CD4-positive, alpha-beta T cell (primary cell): ENCODE results near the gene VSTM5. TPM values are rescaled to one million over a fixed set of nuclear protein-coding genes. Genes with fewer than 3 reads are reported as not detected.

Experiments used
- ATAC-seq: fragments of 200-7000 bp; cut with Tn5 transposase; one replicate; pipeline ENCODE4 v1.10.0; 2022; ENCODE audit warnings: mild to moderate bottlenecking; ENCODE audit not compliant: poor library complexity
- CTCF ChIA-PET: fragments of 350-600 bp; sonication (Branson Sonifier 250); formaldehyde crosslinking; loops from one replicate; lab custom pipeline; 2021; ENCODE audit warnings: antibody characterized with exemption, inconsistent platforms; lab: Charles Lee
- POLR2A ChIA-PET: fragments of 350-600 bp; sonication (Branson Sonifier 250); formaldehyde crosslinking; loops from one replicate; lab custom pipeline; 2021; ENCODE audit warnings: antibody characterized with exemption, inconsistent platforms; lab: Charles Lee
- DNase-seq, 14 experiments: peaks; one replicate each; pipeline ENCODE4 v3.0.0-alpha.2; 2013 to 2020; ENCODE audit warnings: mixed read lengths in 2 of 14
- H3K27ac ChIP-seq, 2 donors: one replicate each; pipeline versions ENCODE4 v1.5.1 to v1.7.0; 2013; ENCODE audit warnings: low read length in 2 of 2, low read depth in 1 of 2, mild to moderate bottlenecking in 1 of 2
- H3K27me3 ChIP-seq, 2 experiments: 1 replicate in 1 of 2; 2 replicates in 1 of 2; pipeline versions ENCODE4 v1.6.1 to v1.7.0; 2013; ENCODE audit warnings: low read length in 2 of 2, control low read depth in 1 of 2, mild to moderate bottlenecking in 1 of 2, moderate library complexity in 1 of 2; ENCODE audit not compliant: insufficient read depth in 2 of 2, control insufficient read depth in 1 of 2
- H3K36me3 ChIP-seq: one replicate; pipeline ENCODE4 v1.6.1; 2013; ENCODE audit warnings: low read length, control low read depth; ENCODE audit not compliant: insufficient read depth
- H3K4me1 ChIP-seq: one replicate; pipeline ENCODE4 v1.6.1; 2013; ENCODE audit warnings: low read length, control low read depth; ENCODE audit not compliant: insufficient read depth
- H3K4me3 ChIP-seq: one replicate; pipeline ENCODE4 v1.5.1; 2013; ENCODE audit warnings: mild to moderate bottlenecking, low read length, moderate library complexity
- H3K9me3 ChIP-seq, 2 experiments: 1 replicate in 1 of 2; 2 replicates in 1 of 2; pipeline versions ENCODE4 v1.6.1 to v1.7.0; 2013; ENCODE audit warnings: low read length in 2 of 2, mild to moderate bottlenecking in 2 of 2, control low read depth in 1 of 2, moderate library complexity in 1 of 2; ENCODE audit not compliant: control insufficient read depth in 1 of 2, insufficient read depth in 1 of 2
- H3K27ac Mint-ChIP-seq: one replicate; pipeline ENCODE4 v1.8.0; 2020; ENCODE audit warnings: mixed read lengths
- H3K27me3 Mint-ChIP-seq: one replicate; pipeline ENCODE4 v1.8.0; 2021; ENCODE audit warnings: mixed read lengths
- H3K36me3 Mint-ChIP-seq: one replicate; pipeline ENCODE4 v1.8.0; 2021; ENCODE audit warnings: low read depth, mixed read lengths
- H3K4me1 Mint-ChIP-seq: one replicate; pipeline ENCODE4 v1.8.0; 2021; ENCODE audit warnings: low read depth, mixed read lengths
- H3K4me3 Mint-ChIP-seq: one replicate; pipeline ENCODE4 v1.8.0; 2020; ENCODE audit warnings: mild to moderate bottlenecking, mixed read lengths
- H3K9me3 Mint-ChIP-seq: one replicate; pipeline ENCODE4 v1.8.0; 2020; ENCODE audit warnings: mixed read lengths
- CTCF ChIP-seq: fragments of 200-600 bp; IDR thresholded peaks from one replicate; pipeline ENCODE4 v1.8.0; 2022; ENCODE audit warnings: antibody characterized with exemption, mild to moderate bottlenecking
- intact Hi-C, 2 experiments: fragments of 100-400 bp; cut with DNase I in 1 of 2; cut with micrococcal nuclease in 1 of 2; formaldehyde crosslinking; loops; one replicate each; pipeline versions ENCODE4 v1.15.1 to v1.9.0; 2023 to 2025; cut with DNase I, micrococcal nuclease
- total RNA-seq, 174 experiments: library from RNA in 2 of 174; stranded (reverse) in 2 of 174; gene quantifications; one replicate each; pipeline ENCODE4 v1.2.3 and lab custom pipeline; 2021 to 2026

Gene VSTM5
- total RNA-seq, 2 experiments from 2014 or later = not detected

GRCh38 chr11:93858121-93858775, 7.8 kb upstream of the VSTM5 start:
- TF ChIP-seq CTCF = no peak
- H3K4me1 Mint-ChIP-seq = no peaks in the 10 kb centered on the region
- Histone ChIP-seq H3K36me3 (no peaks in the 10 kb centered on the region), H3K27me3 (no peaks in the 10 kb centered on the region), H3K27ac (no peak overlapping the region), H3K9me3 (no peaks in the 10 kb centered on the region), H3K4me3 (no peak overlapping the region), H3K4me1 (no peaks in the 10 kb centered on the region)
- H3K4me3 Mint-ChIP-seq = no peak overlapping the region
- no peaks in the 10 kb centered on the region for H3K27me3 Mint-ChIP-seq
- no peaks in the 10 kb centered on the region for H3K36me3 Mint-ChIP-seq
- ATAC-seq = no peak
- ChIA-PET CTCF (no interaction called here), POLR2A (no interaction called here)
- no peak overlapping the region for H3K27ac Mint-ChIP-seq
- H3K9me3 Mint-ChIP-seq = no peaks in the 10 kb centered on the region
- intact Hi-C loops = no loop called here
- no peak for DNase-seq

- H3K27me3 Mint-ChIP-seq = peaks cover 5% of the 10 kb centered on the region
- no peak for TF ChIP-seq CTCF
- no peaks in the 10 kb centered on the region for H3K36me3 Mint-ChIP-seq
- no peak overlapping the region for H3K4me3 Mint-ChIP-seq
- H3K4me1 Mint-ChIP-seq = no peaks in the 10 kb centered on the region
- Histone ChIP-seq H3K4me3 (no peak overlapping the region), H3K27me3 (no peaks in the 10 kb centered on the region), H3K9me3 (no peaks in the 10 kb centered on the region), H3K4me1 (no peaks in the 10 kb centered on the region), H3K27ac (no peak overlapping the region), H3K36me3 (no peaks in the 10 kb centered on the region)
- POLR2A ChIA-PET = no interaction called here
- intact Hi-C loops = no loop called here
- DNase-seq = no peak
- ATAC-seq = no peak
- no peak overlapping the region for H3K27ac Mint-ChIP-seq
- H3K9me3 Mint-ChIP-seq = no peaks in the 10 kb centered on the region
- CTCF ChIA-PET = no interaction called here
Observed at GRCh38 chr11:93857413-93858120, 7.1 kb upstream of the VSTM5 start.

- H3K4me3 ChIP-seq = no peak overlapping the region
- H3K9me3 ChIP-seq = no peaks in the 10 kb centered on the region
- H3K27me3 ChIP-seq = peaks cover 11 to 27% of the 10 kb centered on the region in 2 experiments
- CTCF ChIA-PET = no interaction called here
- TF ChIP-seq CTCF = no peak
- H3K27ac ChIP-seq = no peak overlapping the region
- H3K36me3 Mint-ChIP-seq = no peaks in the 10 kb centered on the region
- ATAC-seq = no peak
- no peak overlapping the region for H3K27ac Mint-ChIP-seq
- H3K36me3 ChIP-seq = no peaks in the 10 kb centered on the region
- H3K9me3 Mint-ChIP-seq = no peaks in the 10 kb centered on the region
- H3K4me1 Mint-ChIP-seq = peaks cover 5% of the 10 kb centered on the region
- peaks cover 5% of the 10 kb centered on the region for H3K4me1 ChIP-seq
- intact Hi-C loops = no loop called here
- POLR2A ChIA-PET = no interaction called here
- H3K27me3 Mint-ChIP-seq = peaks cover 47% of the 10 kb centered on the region
- no peak for DNase-seq
- no peak overlapping the region for H3K4me3 Mint-ChIP-seq
Observed at GRCh38 chr11:93852242-93852641, 1.8 kb upstream of the VSTM5 start.
